IMR-90 (cell line): ENCODE results near the gene NAPSA.

ENCODE experiments used
- CTCF ChIP-seq: conservative IDR thresholded peaks from 2 replicates; pipeline ENCODE4 v1.5.1; 2012; ENCODE audit warnings: mild to moderate bottlenecking, low read depth, low read length, improper control_type of control experiment
- POLR2A ChIP-seq: IDR thresholded peaks from 2 replicates; pipeline ENCODE4 v1.6.1; 2012; ENCODE audit warnings: mild to moderate bottlenecking, low read depth, low read length
- SMC3 ChIP-seq: fragments of 150-350 bp; IDR thresholded peaks from 2 replicates; pipeline ENCODE4 v1.6.1; 2016; ENCODE audit warnings: low read depth, mild to moderate bottlenecking, antibody characterized with exemption, low read length, moderate library complexity

- TF ChIP-seq POLR2A (no peak), CTCF (no peak), SMC3 (no peak)
Measured at GRCh38 chr19:50393589-50393988, 28.1 kb upstream of the NAPSA start.
